Stimulated activated naive CD4-positive, alpha-beta T cell treated with Interleukin-2 at 50 U/mL for 16 hours (primary cell): ENCODE data around the gene RPL5.

Source experiments
- DNase-seq: peaks from one replicate; lab custom pipeline; 2025; lab: John Stamatoyannopoulos, UW

Gene RPL5

DNA sequence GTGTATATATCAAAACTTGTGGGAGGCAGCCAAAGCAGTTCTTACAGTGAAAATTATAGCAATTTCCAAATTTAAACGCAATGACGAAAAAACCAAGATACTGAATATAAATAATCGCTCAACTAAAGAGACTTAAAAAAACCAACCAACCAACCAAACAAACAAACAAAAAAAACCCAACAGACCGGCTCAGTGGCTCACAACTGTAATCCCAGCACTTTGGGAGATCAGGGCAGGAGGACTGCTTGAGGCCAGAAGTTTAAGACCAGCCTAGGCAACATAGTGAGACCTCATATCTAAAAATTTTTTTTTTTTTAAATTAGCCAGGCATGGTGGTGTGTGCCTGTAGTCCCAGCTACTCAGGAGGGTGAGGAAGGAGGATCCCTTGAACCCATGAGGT, 23.4 kb downstream of the RPL5 start:
- DNase-seq, result no peak

- no peak for DNase-seq
Observed at GRCh38 chr1:92857817-92858216, 26.0 kb downstream of the RPL5 start.

- peak; percentile 15 for DNase-seq
Observed at GRCh38 chr1:92858564-92859399, 26.9 kb downstream of the RPL5 start.

DNA sequence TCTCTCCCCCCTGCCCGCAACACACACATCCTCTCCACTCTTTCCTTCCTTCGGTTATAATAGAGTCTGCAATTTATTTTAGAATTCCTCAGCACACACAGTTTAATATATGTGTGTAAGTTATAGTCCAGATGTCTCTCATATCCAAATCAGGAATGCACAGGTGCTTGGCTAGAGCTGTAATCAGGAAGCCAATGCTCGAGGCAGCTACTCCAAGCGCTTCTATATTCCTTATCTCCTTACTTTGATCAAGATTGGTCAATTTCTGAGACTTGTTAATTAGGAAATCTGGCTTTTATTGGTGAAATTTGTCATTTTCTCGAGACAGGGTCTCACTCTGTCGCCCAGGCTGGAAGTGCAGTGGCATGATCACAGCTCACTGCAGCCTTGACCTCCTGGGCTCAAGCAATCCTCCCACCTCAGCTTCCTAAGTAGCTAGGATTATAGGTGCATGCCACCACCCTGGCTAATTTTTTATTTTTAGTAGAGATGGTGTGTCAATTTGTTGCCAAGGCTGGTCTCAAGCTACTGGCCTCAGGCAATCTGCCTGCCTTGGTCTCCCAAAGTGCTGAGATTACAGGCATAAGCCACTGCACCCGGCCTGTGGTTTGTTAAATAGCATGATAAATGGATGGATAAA, 27.7 kb downstream of the RPL5 start:
- DNase-seq, result no peak

- no peak for DNase-seq
Observed at GRCh38 chr1:92862605-92863004, 30.8 kb downstream of the RPL5 start.

DNA sequence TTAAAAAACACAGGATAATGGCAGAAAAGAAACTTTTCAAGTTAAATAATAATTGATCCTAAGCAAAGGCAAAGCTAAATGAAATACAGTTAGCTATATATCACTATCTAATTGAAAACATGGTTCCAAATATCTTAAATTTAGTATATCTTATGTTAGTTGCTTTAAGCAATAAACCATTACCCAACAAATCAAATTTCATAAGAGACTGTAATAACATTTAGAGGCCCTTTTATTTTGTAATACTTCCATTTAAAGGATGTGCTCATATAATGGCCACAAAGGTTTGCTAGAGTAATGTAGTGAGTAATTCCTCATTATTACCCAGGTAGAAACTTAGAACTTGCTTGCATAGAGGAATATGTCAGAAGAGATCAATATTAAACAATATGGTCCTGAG, 32.3 kb downstream of the RPL5 start:
- DNase-seq, result no peak

DNA sequence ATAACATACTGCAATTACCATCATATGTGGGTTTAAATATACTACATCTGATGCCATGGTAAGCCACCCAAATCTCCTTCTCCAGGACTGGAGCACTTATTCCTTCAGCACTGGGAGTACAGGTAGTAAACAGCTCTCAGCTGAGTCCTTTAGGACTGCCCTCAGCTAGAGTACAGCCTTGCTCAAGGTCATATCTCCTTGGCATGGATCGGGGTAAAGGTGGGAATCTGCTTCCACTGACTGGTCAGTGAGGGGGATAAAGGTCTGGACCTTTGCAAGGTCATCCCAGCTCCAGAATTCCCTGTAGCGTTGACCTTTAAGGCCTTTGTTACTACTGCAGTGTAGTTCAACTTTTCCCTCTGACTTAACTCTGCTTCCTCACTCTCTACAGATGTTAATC, 38.8 kb downstream of the RPL5 start:
- no peak for DNase-seq

- no peak for DNase-seq
Observed at GRCh38 chr1:92872719-92873118, 40.9 kb downstream of the RPL5 start.

GRCh38 chr1:92874987-92875386, 43.1 kb downstream of the RPL5 start:
- DNase-seq, result no peak

DNA sequence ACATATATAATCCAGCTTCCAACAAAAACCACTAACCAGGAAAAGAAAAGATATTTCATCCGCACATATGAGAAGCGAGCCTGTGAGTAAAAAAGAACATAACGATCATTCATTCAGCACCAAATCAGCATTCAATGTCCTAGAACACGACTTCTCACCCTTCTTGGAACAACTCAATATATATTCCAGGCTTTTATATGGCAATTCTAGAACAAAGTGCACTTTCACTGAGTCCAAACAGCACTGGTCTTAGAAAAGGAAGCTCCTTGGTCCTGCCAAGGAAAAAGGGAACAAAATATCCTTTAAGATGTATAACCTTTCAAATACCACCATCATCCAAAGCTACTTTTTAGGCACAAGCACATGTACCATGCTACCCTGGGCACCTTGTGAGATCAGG, 44.5 kb downstream of the RPL5 start:
- DNase-seq, result no peak

DNA sequence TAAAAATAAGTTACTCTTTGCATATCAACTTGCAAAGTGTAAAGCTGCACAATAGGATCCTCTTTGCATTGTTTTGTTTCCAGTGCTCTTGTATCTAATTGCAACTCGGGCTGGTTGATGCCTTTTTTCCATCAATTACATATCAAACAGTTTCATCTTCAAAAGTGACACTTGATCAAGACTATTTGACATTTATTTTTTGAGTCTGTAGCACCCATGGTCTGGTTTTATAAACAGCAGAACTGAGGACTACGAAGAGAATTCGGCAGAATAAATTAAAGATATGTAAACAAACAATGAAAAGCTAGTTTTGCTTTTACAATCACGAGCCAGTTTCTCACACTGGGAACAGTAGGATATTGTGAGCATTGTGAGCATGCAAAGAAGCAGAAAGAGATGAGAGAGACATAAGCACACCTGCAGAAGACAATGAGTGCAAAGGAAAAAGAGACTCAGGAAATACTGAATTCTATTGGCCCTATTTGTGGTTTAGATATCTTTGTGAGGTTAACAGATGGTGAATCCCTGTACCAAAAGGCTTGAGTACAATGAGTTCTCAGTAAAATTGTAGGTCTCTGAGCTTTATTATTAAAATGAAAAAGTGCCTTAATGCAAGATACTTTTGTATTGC, 45.4 kb downstream of the RPL5 start:
- no peak for DNase-seq

GRCh38 chr1:92877792-92878191, 46.0 kb downstream of the RPL5 start:
- DNase-seq, result no peak

DNA sequence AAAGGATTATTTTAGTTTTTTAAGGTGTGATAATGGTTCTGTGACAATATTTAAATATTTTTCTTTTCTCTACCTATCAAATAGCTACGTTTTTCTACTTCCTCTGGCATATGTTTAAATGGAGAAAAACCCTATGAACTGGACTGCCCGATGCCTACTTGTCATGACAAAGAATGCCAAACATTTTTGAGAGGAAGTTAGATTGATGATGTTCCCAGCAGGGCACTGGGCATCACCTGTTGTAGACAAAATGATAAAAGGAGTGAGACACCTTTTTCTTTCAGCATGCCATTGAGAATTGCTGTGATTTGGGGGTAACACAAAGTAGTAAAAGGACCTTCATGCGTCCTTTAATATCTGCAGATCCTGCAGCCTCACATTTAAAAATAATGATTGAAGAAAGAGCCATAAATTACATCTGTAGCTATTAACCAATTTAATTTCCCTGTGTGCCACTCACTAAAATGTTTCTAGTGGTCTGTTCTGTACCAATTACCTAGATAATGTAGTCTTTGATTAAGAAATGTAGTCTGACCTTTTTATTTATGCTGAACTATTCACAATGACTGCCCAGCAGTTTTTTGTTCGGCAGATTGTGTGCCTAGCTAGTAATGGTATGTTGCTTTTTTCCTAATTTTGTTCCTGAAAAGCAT, 47.6 kb downstream of the RPL5 start:
- no peak for DNase-seq

DNA sequence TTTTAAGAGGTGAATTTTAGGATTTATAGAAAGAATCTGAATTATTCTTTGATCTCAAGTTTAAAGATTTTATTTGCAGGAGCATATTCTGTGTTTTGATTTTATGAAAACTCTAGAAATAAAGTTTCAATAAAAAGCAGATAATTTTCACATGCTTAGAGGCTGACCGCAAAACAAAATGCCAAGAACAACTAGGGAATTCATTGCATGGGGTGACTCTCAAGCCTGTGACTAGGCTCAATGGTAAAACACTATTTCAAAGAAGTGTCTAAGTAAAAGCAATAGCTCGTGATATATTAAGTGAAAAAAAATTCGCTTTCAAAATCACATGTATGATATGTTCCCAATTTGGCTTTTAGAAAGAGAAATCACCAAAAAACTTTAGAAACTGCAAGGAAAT, 49.6 kb downstream of the RPL5 start:
- DNase-seq, result no peak

GRCh38 chr1:92882819-92883218, 51.0 kb downstream of the RPL5 start:
- DNase-seq, result peak; percentile 4

DNA sequence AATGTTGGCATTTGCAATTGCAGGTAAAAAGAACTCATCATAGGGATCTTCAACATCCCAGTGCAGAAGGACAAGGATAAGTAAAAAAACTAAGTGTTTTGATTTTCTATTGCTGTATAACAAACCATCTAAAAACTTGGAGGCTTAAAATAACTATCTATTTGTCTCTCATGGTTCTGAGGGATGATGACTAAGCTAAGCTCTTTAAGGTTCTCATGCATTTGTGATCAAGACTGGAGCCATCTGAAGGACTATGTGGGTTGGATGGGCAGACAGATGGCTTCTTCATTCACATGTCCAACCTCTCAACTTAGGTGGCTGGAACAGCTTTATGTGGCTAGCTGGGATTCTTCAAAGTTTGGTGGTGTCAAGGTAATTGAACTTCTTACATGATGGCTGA, 51.5 kb downstream of the RPL5 start:
- DNase-seq, result no peak

DNA sequence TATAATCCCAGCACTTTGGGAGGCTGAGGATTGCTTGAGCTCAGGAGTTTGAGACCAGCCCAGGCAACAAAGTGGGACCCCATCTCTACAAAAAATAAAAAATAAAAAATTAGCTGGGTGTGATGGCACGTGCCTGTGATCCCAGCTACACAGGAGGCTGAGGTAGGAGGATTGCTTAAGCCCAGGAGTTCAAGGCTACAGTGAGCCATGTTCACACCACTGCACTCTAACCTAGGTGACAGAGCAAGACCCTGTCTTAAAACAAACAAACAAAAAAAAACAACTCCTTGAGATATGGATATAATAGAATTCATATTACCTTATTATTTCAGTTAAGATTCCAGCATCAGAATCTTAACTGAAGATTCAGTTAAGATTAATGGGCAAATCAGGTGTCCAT, 52.4 kb downstream of the RPL5 start:
- DNase-seq, result no peak

DNA sequence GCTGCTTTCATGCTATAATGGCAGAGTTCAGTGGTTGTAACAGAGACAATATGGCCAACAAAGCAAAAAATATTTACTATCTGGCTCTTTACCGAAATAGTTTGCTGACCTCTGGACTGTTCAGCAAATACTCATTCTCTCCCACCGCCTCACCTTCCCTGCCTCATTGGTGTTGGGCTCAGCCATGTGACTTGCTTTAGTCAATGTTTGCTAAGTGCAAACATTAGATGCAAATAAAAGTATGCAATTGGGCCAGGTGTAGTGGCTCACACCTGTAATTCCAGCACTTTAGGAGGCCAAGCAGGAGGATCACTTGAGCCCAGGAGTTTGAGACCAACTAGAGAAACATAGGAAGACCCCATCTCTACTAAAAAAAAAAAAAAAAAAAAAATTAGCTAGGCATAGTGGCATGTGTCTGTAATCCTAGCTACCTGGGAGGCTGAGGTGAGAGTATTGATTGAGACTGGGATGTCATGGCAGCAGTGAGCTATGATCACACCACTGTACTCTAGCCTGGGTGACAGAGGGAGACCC, 55.1 kb downstream of the RPL5 start:
- no peak for DNase-seq

DNA sequence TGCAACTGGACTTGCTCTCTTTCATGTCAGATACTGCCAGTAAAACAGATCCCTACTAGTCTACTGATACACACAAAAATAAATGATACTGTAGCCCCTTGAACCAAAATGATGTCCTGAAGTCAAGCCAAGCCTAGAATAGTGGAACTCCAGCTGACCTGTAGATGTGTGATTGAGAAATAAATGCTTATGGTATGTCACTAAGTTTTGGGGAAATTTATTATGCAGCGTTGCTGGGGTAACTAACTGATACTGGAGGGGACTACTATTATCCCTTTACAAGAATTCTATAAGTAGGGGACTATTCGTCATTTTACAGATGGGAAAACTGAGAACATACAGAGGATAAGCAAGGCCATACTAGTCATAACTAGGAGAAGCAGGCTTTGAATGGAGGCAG, 55.6 kb downstream of the RPL5 start:
- DNase-seq, result no peak
